HUES48 (cell line): ENCODE results near the gene ZNF630.
"Not testable (repeated sequence)": the region's sequence is repeated elsewhere in the genome, so short reads cannot be mapped to it uniquely, and the experiment has no call there.

Experiments used
- H3K27ac ChIP-seq: one replicate; pipeline ENCODE4 v1.7.0; 2013; ENCODE audit warnings: low read depth, low read length, inconsistent platforms
- H3K27me3 ChIP-seq: 2 replicates; pipeline ENCODE4 v1.6.1; 2013; ENCODE audit warnings: mild to moderate bottlenecking, low read length; ENCODE audit not compliant: control insufficient read depth, insufficient read depth
- H3K36me3 ChIP-seq: 2 replicates; pipeline ENCODE4 v1.6.1; 2013; ENCODE audit warnings: low read length; ENCODE audit not compliant: control insufficient read depth, insufficient read depth
- H3K4me1 ChIP-seq: 2 replicates; pipeline ENCODE4 v1.6.1; 2013; ENCODE audit warnings: mild to moderate bottlenecking, low read length; ENCODE audit not compliant: control insufficient read depth, insufficient read depth
- H3K4me3 ChIP-seq: 2 replicates; pipeline ENCODE4 v1.5.1; 2013; ENCODE audit warnings: mild to moderate bottlenecking, low read depth, low read length
- H3K9ac ChIP-seq: 2 replicates; pipeline ENCODE4 v1.6.1; 2013; ENCODE audit warnings: mild to moderate bottlenecking, low read depth, low read length, moderate library complexity
- H3K9me3 ChIP-seq: 2 replicates; pipeline ENCODE4 v1.6.1; 2013; ENCODE audit warnings: low read length; ENCODE audit not compliant: control insufficient read depth, insufficient read depth

Gene ZNF630

DNA sequence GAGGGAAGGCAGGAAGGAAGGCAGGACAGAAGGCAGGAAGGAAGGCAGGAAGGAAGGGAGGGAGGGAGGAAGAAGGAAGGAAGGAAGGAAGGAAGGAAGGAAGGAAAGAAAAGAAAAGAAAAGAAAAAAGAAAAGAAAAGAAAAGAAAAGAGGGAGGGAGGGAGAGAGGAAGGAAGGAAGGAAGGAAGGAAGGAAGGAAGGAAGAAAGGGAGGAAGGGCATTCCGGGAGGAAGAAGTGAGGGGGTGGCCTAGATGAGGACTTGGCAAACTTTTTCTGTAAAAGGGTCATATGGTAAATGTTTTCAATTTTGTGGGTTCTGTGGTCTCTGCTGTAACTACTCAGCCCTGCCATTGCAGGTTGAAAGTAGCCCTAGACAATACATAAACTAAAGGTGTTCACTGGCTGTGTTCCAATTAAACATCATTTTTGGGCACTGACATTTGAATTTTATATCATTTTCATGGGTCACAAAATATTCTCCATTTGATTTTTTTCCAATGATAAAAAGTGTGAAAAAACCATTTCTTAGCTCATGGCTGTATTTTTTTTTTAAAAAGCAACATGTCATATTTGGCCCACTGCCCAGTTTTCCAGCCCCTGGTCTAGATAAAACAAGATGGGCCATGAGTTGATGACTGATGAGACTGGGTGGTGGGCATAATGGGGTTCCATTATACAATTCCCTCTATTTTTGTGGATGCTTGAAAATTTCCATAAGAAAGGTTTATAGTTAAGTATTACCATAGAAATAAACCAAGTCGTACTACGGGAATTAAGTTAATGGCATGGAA is 3.1 kb downstream of the ZNF630 start:
- no peaks in the 10 kb centered on the region for H3K27me3 ChIP-seq
- H3K36me3 ChIP-seq = no peaks in the 10 kb centered on the region
- H3K4me1 ChIP-seq = no peaks in the 10 kb centered on the region
- H3K27ac ChIP-seq = no peak overlapping the region
- no peak overlapping the region for H3K9ac ChIP-seq
- no peak overlapping the region for H3K4me3 ChIP-seq
- peaks cover 40% of the 10 kb centered on the region for H3K9me3 ChIP-seq

DNA sequence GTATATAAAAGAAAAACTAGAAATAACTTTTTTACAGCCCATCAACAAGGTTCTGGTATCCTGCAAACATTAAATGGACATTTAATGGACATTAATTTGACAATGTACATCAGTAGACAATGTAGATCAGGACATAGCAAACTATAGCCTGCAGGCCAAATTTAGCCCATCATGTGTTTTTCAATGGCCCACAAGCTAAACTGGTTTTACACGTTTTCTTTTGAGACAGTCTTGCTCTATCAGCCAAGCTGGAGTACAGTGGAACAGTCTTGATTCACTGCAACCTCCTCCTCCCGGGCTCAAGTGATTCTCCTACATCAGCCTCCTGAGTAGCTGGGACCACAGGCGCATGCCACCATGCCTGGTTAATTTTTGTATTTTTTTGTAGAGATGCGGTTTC is 7.2 kb downstream of the ZNF630 start:
- H3K36me3 ChIP-seq = no peaks in the 10 kb centered on the region
- H3K9me3 ChIP-seq = peaks cover 45% of the 10 kb centered on the region
- no peak overlapping the region for H3K9ac ChIP-seq
- no peaks in the 10 kb centered on the region for H3K27me3 ChIP-seq
- H3K27ac ChIP-seq = no peak overlapping the region
- no peak overlapping the region for H3K4me3 ChIP-seq
- no peaks in the 10 kb centered on the region for H3K4me1 ChIP-seq

DNA sequence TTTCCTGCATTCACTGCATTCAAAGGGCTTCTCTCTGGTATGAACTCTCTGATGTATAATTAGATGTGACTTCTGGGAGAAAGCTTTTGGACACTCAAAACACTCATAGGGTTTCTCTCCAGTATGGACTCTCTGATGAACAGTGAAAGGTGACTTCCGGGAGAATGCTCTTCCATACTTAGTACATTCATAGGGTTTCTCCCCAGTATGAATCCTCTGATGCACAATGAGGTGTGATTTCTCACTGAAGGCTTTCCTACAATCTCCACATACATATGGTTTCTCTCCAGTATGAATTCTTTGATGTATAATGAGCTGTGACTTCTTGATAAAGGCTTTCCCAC is 12.2 kb downstream of the ZNF630 start:
- Histone ChIP-seq H3K9ac (no peak overlapping the region), H3K4me3 (no peak overlapping the region), H3K9me3 (peaks cover 62% of the 10 kb centered on the region), H3K36me3 (no peaks in the 10 kb centered on the region), H3K27me3 (no peaks in the 10 kb centered on the region), H3K4me1 (no peaks in the 10 kb centered on the region), H3K27ac (no peak overlapping the region)

DNA sequence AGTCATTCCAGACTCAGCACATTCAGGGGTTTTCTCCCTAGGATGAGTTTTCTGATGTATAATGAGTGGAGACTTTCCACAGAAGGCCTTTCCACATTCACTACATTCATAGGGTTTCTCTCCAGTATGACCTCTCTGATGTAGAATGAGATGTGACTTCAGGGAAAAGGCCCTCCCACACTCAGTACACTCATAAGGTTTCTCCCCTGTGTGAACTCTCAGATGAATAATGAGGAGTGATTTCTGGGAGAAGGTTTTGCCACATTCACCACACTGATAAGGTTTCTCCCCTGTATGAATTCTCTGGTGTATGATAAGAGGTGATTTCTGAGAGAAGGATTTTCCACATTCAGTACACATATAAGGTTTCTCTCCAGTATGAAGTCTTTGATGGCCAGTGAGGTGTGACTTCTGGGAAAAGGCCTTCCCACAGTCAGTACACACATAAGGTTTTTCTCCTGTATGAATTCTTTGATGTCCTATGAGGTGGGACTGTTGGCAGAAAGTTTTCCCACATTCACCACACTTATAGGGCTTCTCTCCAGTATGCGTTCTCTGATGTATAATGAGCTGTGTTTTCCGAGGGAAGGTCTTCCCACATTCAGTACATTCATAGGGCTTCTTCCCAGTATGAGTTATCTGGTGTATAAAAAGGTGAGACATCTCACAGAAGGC is 12.7 kb downstream of the ZNF630 start:
- no peak overlapping the region for H3K27ac ChIP-seq
- H3K4me3 ChIP-seq = no peak overlapping the region
- H3K36me3 ChIP-seq = no peaks in the 10 kb centered on the region
- H3K27me3 ChIP-seq = no peaks in the 10 kb centered on the region
- peaks cover 62% of the 10 kb centered on the region for H3K9me3 ChIP-seq
- no peak overlapping the region for H3K9ac ChIP-seq
- H3K4me1 ChIP-seq = no peaks in the 10 kb centered on the region

DNA sequence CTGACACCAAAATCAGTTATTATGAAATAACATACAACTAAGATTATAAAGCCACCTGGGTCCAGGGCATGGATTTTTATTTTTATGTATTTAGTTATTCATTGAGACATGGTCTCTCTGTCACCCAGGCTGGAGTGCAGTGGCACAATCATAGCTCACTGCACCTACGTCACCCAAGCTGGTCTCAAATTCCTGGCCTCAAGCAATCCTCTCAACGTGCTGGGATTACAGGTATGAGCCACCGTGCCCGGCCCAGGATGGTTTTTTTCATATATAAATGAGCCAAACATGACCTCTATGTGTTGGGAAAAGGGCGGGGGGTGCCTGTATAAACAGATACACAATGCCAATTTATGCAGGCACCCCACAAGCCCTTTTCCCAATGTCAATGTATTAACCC is 24.6 kb downstream of the ZNF630 start:
- Histone ChIP-seq H3K4me3 (no peak overlapping the region), H3K4me1 (no peaks in the 10 kb centered on the region), H3K36me3 (no peaks in the 10 kb centered on the region), H3K9ac (no peak overlapping the region), H3K9me3 (peaks cover 35% of the 10 kb centered on the region; the same call in 1 of the 2 replicates), H3K27me3 (no peaks in the 10 kb centered on the region), H3K27ac (no peak overlapping the region)

DNA sequence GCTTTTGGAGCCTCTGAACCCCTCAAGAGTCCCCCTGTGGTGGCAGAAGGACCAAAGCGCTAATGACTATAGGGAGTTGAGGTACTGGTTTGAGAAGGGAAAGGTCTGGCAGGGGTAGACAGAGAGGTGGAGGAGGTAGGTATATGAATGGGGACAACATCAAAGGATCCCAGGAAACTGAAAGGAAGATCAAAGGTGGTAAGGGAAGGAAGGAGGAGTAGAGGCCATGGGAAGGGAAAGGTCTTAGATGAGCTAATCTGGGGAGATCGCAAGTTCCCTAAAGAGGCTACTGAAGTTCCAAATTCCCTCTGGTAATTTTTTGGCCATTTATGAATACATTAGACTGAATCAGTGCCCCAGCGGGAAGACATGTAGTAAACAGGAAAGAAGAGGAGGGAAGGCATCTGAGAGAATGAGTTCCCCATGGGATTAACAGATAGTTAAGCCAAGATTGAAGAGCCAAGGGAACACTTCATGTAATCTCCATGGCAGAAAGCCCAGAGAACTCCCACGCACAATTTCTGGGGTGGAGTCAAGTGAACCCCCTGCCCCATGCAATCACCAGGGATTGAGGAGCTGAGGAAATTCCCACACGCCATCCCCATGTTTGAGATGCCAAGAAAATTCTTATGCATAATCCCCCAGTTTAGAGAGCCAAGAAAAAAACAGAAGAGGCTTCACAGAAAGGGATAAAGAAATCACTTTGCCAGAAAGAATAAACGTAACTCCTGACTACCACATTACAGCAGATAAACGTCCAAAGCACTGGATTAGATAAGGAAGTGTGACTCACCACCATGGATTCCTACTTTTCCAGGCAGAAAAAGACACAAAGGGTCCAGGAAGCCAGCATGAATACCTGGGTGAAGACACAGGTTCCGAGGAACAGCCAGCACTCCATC is 25.8 kb downstream of the ZNF630 start:
- Histone ChIP-seq H3K9ac (no peak overlapping the region), H3K27me3 (no peaks in the 10 kb centered on the region), H3K4me3 (no peak overlapping the region), H3K27ac (peak overlapping the region; percentile 68), H3K9me3 (peaks cover 36% of the 10 kb centered on the region; the same call in 1 of the 2 replicates), H3K4me1 (no peaks in the 10 kb centered on the region), H3K36me3 (no peaks in the 10 kb centered on the region)

DNA sequence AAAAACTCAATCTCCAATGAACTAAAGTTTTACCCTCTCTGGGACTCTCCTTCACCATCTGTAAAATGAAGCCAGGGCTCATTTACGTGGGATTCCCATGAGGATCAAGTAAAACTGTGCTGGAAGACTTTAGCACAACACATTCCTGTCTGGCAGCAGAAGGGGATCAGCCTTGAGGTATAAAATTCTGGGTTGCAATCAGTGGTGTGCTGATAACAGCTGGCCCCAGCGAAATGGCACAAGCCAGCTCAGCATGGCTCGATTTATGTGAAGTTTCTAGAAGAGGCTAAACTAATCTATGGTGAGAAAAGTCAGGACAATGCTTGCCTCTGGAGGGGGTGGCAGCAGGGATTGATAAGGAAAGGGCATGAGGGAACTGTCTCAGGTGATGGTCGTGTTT is 28.4 kb downstream of the ZNF630 start:
- no peaks in the 10 kb centered on the region for H3K36me3 ChIP-seq
- no peaks in the 10 kb centered on the region for H3K4me1 ChIP-seq
- no peak overlapping the region for H3K4me3 ChIP-seq
- no peaks in the 10 kb centered on the region for H3K27me3 ChIP-seq
- no peak overlapping the region for H3K27ac ChIP-seq
- peaks cover 41% of the 10 kb centered on the region; the same call in 1 of the 2 replicates for H3K9me3 ChIP-seq
- no peak overlapping the region for H3K9ac ChIP-seq

DNA sequence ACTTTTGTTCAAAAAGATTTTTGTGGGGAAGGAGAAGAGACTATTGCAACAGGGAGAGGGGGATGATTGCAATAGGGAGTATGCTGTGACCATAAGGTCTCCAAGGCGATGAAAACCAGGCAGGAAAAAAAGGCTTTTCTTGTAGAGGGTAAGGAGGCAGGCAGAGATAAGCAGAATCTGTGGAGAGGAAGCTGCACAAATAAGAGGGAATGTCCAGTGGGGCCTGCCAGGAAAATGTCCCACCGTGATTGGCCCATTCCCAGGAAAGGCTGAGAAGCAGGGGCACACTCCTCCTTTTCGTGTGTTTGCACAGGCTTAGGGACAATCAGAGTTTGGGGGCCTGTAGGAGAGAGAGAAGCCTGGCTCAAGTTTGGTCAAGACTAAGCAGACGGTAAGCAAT is 35.5 kb downstream of the ZNF630 start:
- H3K27ac ChIP-seq = no peak overlapping the region
- H3K9ac ChIP-seq = no peak overlapping the region
- H3K4me1 ChIP-seq = no peaks in the 10 kb centered on the region
- peaks cover 18% of the 10 kb centered on the region; the same call in 1 of the 2 replicates for H3K9me3 ChIP-seq
- no peak overlapping the region for H3K4me3 ChIP-seq
- H3K27me3 ChIP-seq = no peaks in the 10 kb centered on the region
- no peaks in the 10 kb centered on the region for H3K36me3 ChIP-seq

DNA sequence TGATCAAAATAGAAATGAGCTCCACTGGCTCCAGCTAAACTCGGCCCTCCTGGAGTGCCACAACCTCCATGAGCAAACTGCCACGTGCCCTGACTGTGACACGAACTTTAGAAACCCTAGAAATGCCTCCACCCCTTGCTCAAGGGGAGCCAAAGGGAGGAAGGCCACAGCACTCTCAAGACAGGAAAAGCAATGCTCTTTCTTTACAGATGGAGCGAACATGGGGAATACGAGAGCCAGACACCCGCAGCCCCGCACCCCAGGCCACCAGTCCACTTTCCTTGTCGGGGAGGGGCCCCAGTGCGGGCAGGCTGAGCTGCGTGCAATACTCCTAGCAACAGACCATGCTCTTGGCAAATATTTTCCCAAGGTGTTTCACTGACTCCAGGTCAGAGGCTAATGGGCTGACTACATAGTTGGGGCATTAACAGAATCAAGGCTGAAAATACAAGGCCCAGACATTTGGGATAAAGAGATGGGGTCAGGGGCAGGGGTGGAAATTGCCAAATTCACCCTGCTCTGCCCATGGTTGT is 40.7 kb downstream of the ZNF630 start:
- H3K27me3 ChIP-seq, H3K9ac ChIP-seq, H3K4me3 ChIP-seq, H3K36me3 ChIP-seq, H3K27ac ChIP-seq, H3K4me1 ChIP-seq: not testable (repeated sequence)
- H3K9me3 ChIP-seq = peaks cover 31% of the 10 kb centered on the region; the same call in 1 of the 2 replicates

DNA sequence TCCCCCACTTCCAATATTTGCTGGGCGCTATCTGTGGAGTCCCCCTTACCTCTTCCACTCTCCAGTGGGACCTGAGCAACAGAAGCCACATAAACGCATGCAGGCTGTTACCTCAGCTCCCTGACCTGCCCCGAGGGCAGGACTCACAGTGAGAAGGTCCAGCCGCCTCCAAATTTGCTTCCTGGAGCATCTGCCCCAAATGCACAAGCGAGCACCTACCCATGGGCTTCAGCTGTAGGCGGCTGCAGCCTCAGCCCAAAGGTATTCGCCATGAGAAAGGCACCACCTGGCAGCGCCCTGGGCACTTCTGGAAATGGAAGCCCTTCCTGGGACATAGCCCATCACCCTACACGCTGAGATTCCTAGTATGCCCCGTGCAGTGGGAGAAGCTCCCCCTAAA is 41.2 kb downstream of the ZNF630 start:
- no peaks in the 10 kb centered on the region for H3K4me1 ChIP-seq
- no peak overlapping the region for H3K27ac ChIP-seq
- no peaks in the 10 kb centered on the region for H3K27me3 ChIP-seq
- H3K9me3 ChIP-seq = peaks cover 27% of the 10 kb centered on the region; the same call in 1 of the 2 replicates
- no peaks in the 10 kb centered on the region for H3K36me3 ChIP-seq
- H3K9ac ChIP-seq = no peak overlapping the region
- no peak overlapping the region for H3K4me3 ChIP-seq
